ENCODE data around the gene LDLRAD3. TPM values are rescaled to one million over a fixed set of nuclear protein-coding genes. Genes with fewer than 3 reads are reported as not detected.

Gene LDLRAD3
- total and polyA plus RNA-seq, 12 donors: 5.4 to 16.7 (median 10.2) TPM

DNA sequence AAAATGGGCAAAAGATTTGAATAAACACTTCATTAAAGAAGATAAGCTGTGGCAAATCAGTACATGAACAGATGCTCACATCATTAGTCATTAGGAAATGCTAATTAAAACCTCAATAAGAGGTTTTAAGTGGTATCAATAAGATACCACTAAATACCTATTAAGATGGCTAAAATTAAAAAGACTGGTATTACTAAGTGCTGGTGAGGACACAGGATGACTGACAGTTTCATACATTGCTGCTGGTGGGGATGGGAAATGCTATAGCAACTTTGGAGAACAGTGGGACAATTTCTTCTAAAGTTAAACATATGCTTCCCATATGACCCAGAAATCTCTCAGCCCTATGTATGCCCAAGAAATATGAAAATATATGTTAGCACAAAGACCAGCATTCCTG lies 276.1 kb downstream of the LDLRAD3 start:
- Histone ChIP-seq H3K27ac (no peak overlapping the region), H3K4me3 (no peak overlapping the region), H3K4me1 (replicated peaks in 1 of 2) (no peaks in the 10 kb centered on the region), H3K27me3 (no peaks in the 10 kb centered on the region), H3K9me3 (replicated peaks in 1 of 3) (no peaks in the 10 kb centered on the region), H3K36me3 (replicated peaks in 1 of 2) (no peaks in the 10 kb centered on the region)
- intact Hi-C loops (cut with DNase I): no loop called here
- TF ChIP-seq POLR2A (IDR thresholded peaks at IDR 0.05) (no peak), CTCF (IDR thresholded peaks at IDR 0.05) (no peak)
- DNase-seq: no peak

DNA sequence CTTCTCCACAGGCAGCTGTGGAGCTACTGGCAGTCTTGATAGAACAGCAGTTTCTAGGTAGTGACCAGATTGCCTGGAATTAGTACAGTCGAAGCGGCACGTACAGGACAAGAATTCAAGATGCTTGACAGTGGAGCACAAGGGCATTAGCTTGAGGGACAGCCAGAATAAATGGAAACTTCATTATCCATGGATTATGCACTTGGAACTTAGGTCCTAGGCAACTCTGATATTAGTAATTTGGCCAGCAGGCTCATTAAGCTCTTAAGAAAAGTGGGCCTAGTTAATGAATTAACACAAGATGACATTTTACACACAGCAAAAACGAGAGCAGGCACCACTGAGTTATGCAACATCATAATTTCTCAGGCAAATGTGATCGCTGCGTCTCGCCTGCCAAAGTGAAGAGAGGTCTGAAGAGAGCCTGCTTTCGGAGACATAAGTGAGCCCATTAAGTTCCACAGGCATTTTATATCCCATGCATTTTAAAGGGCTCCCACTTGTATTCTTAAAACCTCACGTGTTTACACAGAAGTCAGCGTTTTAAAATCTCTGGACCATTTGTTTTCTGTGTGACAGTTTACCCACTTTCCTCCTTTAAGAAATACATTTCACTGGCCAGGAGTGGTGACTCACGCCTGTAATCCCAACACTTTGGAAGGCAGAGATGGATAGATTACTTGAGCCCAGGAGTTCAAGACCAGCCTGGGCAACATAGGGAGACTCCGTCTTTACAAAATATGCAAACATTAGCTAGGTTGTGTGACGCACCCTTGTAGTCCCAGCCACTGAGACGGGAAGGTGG lies 279.2 kb downstream of the LDLRAD3 start:
- DNase-seq: no peak
- Histone ChIP-seq H3K36me3 (replicated peaks in 1 of 2) (no peaks in the 10 kb centered on the region), H3K4me1 (replicated peaks in 1 of 2) (no peaks in the 10 kb centered on the region), H3K27ac (no peak overlapping the region), H3K4me3 (no peak overlapping the region), H3K9me3 (replicated peaks in 1 of 3) (no peaks in the 10 kb centered on the region), H3K27me3 (no peaks in the 10 kb centered on the region)
- TF ChIP-seq CTCF (IDR thresholded peaks at IDR 0.05) (no peak), POLR2A (IDR thresholded peaks at IDR 0.05) (no peak)
- intact Hi-C loops (cut with DNase I): no loop called here
- WGBS, 4 donors: 77 to 82% (median 81%) methylated on average over 14 of the region's 14 CpGs

- no peaks in the 10 kb centered on the region for H3K9me3 ChIP-seq (replicated peaks in 1 of 3)
- H3K36me3 ChIP-seq (replicated peaks in 1 of 2): no peaks in the 10 kb centered on the region
- no peak for DNase-seq
- intact Hi-C loops (cut with DNase I): no loop called here
- H3K4me3 ChIP-seq: no peak overlapping the region
- TF ChIP-seq POLR2A (IDR thresholded peaks at IDR 0.05) (no peak), CTCF (IDR thresholded peaks at IDR 0.05) (no peak)
- H3K4me1 ChIP-seq (replicated peaks in 1 of 2): no peaks in the 10 kb centered on the region
- no peak overlapping the region for H3K27ac ChIP-seq
- WGBS, 4 donors: 74 to 76% (median 75%) methylated on average over 5 of the region's 5 CpGs
- no peaks in the 10 kb centered on the region for H3K27me3 ChIP-seq
Measured at GRCh38 chr11:36224209-36224882, 280.5 kb downstream of the LDLRAD3 start.

DNA sequence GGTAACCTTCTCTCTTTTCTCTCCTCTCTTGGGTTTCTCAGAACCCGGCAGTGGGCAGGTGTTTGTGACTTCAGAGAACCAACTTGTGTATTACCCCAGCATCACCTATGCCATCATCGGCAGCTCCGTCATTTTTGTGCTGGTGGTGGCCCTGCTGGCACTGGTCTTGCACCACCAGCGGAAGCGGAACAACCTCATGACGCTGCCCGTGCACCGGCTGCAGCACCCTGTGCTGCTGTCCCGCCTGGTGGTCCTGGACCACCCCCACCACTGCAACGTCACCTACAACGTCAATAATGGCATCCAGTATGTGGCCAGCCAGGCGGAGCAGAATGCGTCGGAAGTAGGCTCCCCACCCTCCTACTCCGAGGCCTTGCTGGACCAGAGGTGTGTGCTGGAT lies 283.2 kb downstream of the LDLRAD3 start:
- H3K9me3 ChIP-seq (replicated peaks in 1 of 3): no peaks in the 10 kb centered on the region
- H3K36me3 ChIP-seq (replicated peaks in 1 of 2): no peaks in the 10 kb centered on the region
- TF ChIP-seq CTCF (IDR thresholded peaks at IDR 0.05): no peak
- TF ChIP-seq POLR2A (IDR thresholded peaks at IDR 0.05): no peak
- peaks cover 0 to 17% of the 10 kb centered on the region in 2 donors for H3K4me1 ChIP-seq (replicated peaks in 1 of 2)
- 96 to 98% (median 97%) methylated on average over 14 to 15 of the region's 15 CpGs for WGBS, 4 donors
- H3K27ac ChIP-seq: no peak overlapping the region
- no peak for DNase-seq
- intact Hi-C loops (cut with DNase I): no loop called here
- no peak overlapping the region for H3K4me3 ChIP-seq
- no peaks in the 10 kb centered on the region for H3K27me3 ChIP-seq

Measured in adrenal gland (tissue), 12 donors.